C4-2B (cell line): ENCODE results near the gene KCTD13.

Source experiments
- ZFX ChIP-seq: fragments of 450-650 bp; IDR thresholded peaks from 2 replicates; pipeline ENCODE4 v1.6.1; 2017
- TF ChIP-seq, protein P1 (sequence below): fragments of 450-650 bp; conservative IDR thresholded peaks from 2 replicates; pipeline ENCODE4 v1.5.1; 2017; ENCODE audit warnings: mild to moderate bottlenecking

DNA sequence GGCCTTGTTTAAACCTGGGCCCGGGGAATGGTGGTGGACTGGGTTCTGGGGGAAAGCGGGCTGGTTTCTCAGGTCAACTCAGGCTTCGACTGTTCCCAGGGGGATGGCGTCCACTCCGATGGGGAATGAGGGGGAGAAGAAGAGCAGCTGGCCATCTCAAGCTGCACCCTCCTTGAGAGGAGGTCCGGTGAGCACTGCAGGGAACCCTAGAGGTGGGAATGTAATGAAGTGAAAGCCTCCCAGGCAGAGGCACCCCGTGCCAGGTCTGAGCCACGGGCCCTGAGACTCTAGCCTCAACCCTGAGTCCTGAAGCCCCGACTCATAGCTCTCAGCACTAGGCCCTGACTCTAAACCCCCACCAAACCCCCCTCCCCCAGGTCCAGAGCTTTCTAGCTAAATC is 61.8 kb downstream of the KCTD13 start:
- TF ChIP-seq, protein P1, sequence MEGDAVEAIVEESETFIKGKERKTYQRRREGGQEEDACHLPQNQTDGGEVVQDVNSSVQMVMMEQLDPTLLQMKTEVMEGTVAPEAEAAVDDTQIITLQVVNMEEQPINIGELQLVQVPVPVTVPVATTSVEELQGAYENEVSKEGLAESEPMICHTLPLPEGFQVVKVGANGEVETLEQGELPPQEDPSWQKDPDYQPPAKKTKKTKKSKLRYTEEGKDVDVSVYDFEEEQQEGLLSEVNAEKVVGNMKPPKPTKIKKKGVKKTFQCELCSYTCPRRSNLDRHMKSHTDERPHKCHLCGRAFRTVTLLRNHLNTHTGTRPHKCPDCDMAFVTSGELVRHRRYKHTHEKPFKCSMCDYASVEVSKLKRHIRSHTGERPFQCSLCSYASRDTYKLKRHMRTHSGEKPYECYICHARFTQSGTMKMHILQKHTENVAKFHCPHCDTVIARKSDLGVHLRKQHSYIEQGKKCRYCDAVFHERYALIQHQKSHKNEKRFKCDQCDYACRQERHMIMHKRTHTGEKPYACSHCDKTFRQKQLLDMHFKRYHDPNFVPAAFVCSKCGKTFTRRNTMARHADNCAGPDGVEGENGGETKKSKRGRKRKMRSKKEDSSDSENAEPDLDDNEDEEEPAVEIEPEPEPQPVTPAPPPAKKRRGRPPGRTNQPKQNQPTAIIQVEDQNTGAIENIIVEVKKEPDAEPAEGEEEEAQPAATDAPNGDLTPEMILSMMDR, result no peak
- no peak for TF ChIP-seq ZFX
